CD4-positive, alpha-beta T cell (primary cell): Measurements from ENCODE around the gene FABP7. TPM values are rescaled to one million over a fixed set of nuclear protein-coding genes. Genes with fewer than 3 reads are reported as not detected.

ENCODE experiments used
- ATAC-seq: fragments of 200-7000 bp; cut with Tn5 transposase; one replicate; pipeline ENCODE4 v1.10.0; 2022; ENCODE audit warnings: mild to moderate bottlenecking; ENCODE audit not compliant: poor library complexity
- CTCF ChIA-PET: fragments of 350-600 bp; sonication (Branson Sonifier 250); formaldehyde crosslinking; loops from one replicate; lab custom pipeline; 2021; ENCODE audit warnings: antibody characterized with exemption, inconsistent platforms; lab: Charles Lee
- POLR2A ChIA-PET: fragments of 350-600 bp; sonication (Branson Sonifier 250); formaldehyde crosslinking; loops from one replicate; lab custom pipeline; 2021; ENCODE audit warnings: antibody characterized with exemption, inconsistent platforms; lab: Charles Lee
- DNase-seq, 14 experiments: peaks; one replicate each; pipeline ENCODE4 v3.0.0-alpha.2; 2013 to 2020; ENCODE audit warnings: mixed read lengths in 2 of 14
- H3K27ac ChIP-seq, 2 donors: one replicate each; pipeline versions ENCODE4 v1.5.1 to v1.7.0; 2013; ENCODE audit warnings: low read length in 2 of 2, low read depth in 1 of 2, mild to moderate bottlenecking in 1 of 2
- H3K27me3 ChIP-seq, 2 experiments: 1 replicate in 1 of 2; 2 replicates in 1 of 2; pipeline versions ENCODE4 v1.6.1 to v1.7.0; 2013; ENCODE audit warnings: low read length in 2 of 2, control low read depth in 1 of 2, mild to moderate bottlenecking in 1 of 2, moderate library complexity in 1 of 2; ENCODE audit not compliant: insufficient read depth in 2 of 2, control insufficient read depth in 1 of 2
- H3K36me3 ChIP-seq: one replicate; pipeline ENCODE4 v1.6.1; 2013; ENCODE audit warnings: low read length, control low read depth; ENCODE audit not compliant: insufficient read depth
- H3K4me1 ChIP-seq: one replicate; pipeline ENCODE4 v1.6.1; 2013; ENCODE audit warnings: low read length, control low read depth; ENCODE audit not compliant: insufficient read depth
- H3K4me3 ChIP-seq: one replicate; pipeline ENCODE4 v1.5.1; 2013; ENCODE audit warnings: mild to moderate bottlenecking, low read length, moderate library complexity
- H3K9me3 ChIP-seq, 2 experiments: 1 replicate in 1 of 2; 2 replicates in 1 of 2; pipeline versions ENCODE4 v1.6.1 to v1.7.0; 2013; ENCODE audit warnings: low read length in 2 of 2, mild to moderate bottlenecking in 2 of 2, control low read depth in 1 of 2, moderate library complexity in 1 of 2; ENCODE audit not compliant: control insufficient read depth in 1 of 2, insufficient read depth in 1 of 2
- H3K27ac Mint-ChIP-seq: one replicate; pipeline ENCODE4 v1.8.0; 2020; ENCODE audit warnings: mixed read lengths
- H3K27me3 Mint-ChIP-seq: one replicate; pipeline ENCODE4 v1.8.0; 2021; ENCODE audit warnings: mixed read lengths
- H3K36me3 Mint-ChIP-seq: one replicate; pipeline ENCODE4 v1.8.0; 2021; ENCODE audit warnings: low read depth, mixed read lengths
- H3K4me1 Mint-ChIP-seq: one replicate; pipeline ENCODE4 v1.8.0; 2021; ENCODE audit warnings: low read depth, mixed read lengths
- H3K4me3 Mint-ChIP-seq: one replicate; pipeline ENCODE4 v1.8.0; 2020; ENCODE audit warnings: mild to moderate bottlenecking, mixed read lengths
- H3K9me3 Mint-ChIP-seq: one replicate; pipeline ENCODE4 v1.8.0; 2020; ENCODE audit warnings: mixed read lengths
- intact Hi-C, 2 experiments: fragments of 100-400 bp; cut with DNase I in 1 of 2; cut with micrococcal nuclease in 1 of 2; formaldehyde crosslinking; loops; one replicate each; pipeline versions ENCODE4 v1.15.1 to v1.9.0; 2023 to 2025; cut with DNase I, micrococcal nuclease
- total RNA-seq, 174 experiments: library from RNA in 2 of 174; stranded (reverse) in 2 of 174; gene quantifications; one replicate each; pipeline ENCODE4 v1.2.3 and lab custom pipeline; 2021 to 2026
- TF ChIP-seq, protein P1 (sequence below): fragments of 200-600 bp; IDR thresholded peaks from one replicate; pipeline ENCODE4 v1.8.0; 2022; ENCODE audit warnings: antibody characterized with exemption, mild to moderate bottlenecking

Gene FABP7
- total RNA-seq, 2 experiments from 2014 or later: not detected

DNA sequence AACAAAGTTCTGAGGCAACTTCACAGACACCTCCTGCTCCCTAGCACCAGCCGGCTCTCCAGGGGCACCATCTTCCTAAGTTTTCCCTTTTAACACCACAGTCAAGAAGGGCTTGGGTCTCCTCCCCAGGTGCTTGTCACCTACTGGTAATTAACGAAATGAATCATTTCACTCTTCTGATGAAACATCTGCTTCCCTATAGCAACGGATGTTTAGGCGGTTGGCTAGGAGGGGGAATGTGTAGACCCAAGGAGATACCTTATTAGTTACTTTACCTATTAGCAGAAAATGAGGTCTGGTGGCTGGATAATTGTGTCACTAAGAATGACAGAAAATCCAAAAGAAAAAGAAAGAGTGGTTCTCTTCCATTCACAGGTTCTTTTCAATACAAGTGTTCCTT, 46.3 kb upstream of the FABP7 start:
- CTCF ChIA-PET: no interaction called here
- no peaks in the 10 kb centered on the region for H3K9me3 Mint-ChIP-seq
- no peak for ATAC-seq

DNA sequence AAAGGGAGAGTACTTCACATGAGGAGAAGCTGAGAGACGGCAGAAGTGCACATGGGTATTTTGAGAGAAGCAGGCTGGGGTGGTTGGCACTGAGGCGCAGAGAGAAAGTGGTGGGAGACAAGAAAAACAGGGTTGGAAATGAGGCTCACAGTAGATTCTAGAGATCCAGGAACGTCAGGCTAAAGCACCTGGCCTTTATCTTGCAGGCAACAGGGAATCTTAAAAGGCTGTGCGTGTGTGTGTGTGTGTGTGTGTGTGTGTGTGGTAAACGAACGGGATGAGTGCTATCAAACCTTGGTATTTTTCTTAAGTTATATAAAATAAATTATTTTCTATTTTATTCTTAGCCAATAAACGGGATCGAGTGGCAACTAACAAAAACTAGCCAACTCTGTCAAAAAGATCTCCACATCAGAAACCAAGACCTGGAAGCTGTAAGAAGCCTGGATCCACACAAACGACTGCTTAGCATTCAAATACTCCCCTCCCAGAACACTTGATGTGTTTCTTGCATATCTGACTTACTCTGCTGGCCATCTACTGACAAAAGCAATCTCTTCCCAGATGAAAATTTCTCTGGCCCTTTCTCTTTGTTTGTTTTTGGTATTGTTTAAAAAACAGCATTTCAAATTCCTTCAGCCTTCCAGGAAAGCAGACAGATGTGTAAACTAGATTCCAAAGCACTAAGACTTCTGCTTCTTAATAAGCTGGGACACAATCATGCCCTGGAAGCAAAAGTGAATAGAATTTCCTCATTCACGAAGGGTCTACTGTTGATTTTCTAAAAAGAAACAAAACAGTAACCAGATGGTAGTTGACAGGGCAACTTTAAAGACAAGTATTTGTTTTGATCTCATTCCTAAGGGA, 44.8 kb upstream of the FABP7 start:
- CTCF ChIA-PET: no interaction called here
- H3K4me3 Mint-ChIP-seq: no peak overlapping the region
- no peaks in the 10 kb centered on the region for H3K4me1 Mint-ChIP-seq
- H3K27ac Mint-ChIP-seq: no peak overlapping the region
- DNase-seq (no peak), ATAC-seq (no peak)
- no peaks in the 10 kb centered on the region for H3K27me3 Mint-ChIP-seq
- H3K36me3 ChIP-seq: no peaks in the 10 kb centered on the region
- no peaks in the 10 kb centered on the region for H3K9me3 Mint-ChIP-seq
- H3K36me3 Mint-ChIP-seq: no peaks in the 10 kb centered on the region
- no peak overlapping the region for H3K27ac ChIP-seq
- TF ChIP-seq, protein P1, sequence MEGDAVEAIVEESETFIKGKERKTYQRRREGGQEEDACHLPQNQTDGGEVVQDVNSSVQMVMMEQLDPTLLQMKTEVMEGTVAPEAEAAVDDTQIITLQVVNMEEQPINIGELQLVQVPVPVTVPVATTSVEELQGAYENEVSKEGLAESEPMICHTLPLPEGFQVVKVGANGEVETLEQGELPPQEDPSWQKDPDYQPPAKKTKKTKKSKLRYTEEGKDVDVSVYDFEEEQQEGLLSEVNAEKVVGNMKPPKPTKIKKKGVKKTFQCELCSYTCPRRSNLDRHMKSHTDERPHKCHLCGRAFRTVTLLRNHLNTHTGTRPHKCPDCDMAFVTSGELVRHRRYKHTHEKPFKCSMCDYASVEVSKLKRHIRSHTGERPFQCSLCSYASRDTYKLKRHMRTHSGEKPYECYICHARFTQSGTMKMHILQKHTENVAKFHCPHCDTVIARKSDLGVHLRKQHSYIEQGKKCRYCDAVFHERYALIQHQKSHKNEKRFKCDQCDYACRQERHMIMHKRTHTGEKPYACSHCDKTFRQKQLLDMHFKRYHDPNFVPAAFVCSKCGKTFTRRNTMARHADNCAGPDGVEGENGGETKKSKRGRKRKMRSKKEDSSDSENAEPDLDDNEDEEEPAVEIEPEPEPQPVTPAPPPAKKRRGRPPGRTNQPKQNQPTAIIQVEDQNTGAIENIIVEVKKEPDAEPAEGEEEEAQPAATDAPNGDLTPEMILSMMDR: no peak
- H3K27me3 ChIP-seq: no peaks in the 10 kb centered on the region
- POLR2A ChIA-PET: no interaction called here
- no peak overlapping the region for H3K4me3 ChIP-seq
- intact Hi-C loops: loop anchor here (5.0 kb wide), 1 partner anchor 583 kb away; no protein-coding TSS in a partner anchor
- H3K4me1 ChIP-seq: no peaks in the 10 kb centered on the region
- no peaks in the 10 kb centered on the region for H3K9me3 ChIP-seq

More for the DNA sequence above, 46.3 kb upstream of the FABP7 start:
- no peak overlapping the region for H3K27ac ChIP-seq
- Mint-ChIP-seq H3K27ac (no peak overlapping the region), H3K27me3 (no peaks in the 10 kb centered on the region), H3K4me3 (no peak overlapping the region), H3K4me1 (no peaks in the 10 kb centered on the region), H3K36me3 (no peaks in the 10 kb centered on the region)
- POLR2A ChIA-PET: no interaction called here
- H3K36me3 ChIP-seq: no peaks in the 10 kb centered on the region
- H3K4me1 ChIP-seq: no peaks in the 10 kb centered on the region
- TF ChIP-seq, protein P1: no peak
- H3K4me3 ChIP-seq: no peak overlapping the region
- no peak for DNase-seq
- H3K27me3 ChIP-seq: no peaks in the 10 kb centered on the region
- intact Hi-C loops: loop anchor here (5.0 kb wide), 1 partner anchor 584 kb away; no protein-coding TSS in a partner anchor
- no peaks in the 10 kb centered on the region for H3K9me3 ChIP-seq

DNA sequence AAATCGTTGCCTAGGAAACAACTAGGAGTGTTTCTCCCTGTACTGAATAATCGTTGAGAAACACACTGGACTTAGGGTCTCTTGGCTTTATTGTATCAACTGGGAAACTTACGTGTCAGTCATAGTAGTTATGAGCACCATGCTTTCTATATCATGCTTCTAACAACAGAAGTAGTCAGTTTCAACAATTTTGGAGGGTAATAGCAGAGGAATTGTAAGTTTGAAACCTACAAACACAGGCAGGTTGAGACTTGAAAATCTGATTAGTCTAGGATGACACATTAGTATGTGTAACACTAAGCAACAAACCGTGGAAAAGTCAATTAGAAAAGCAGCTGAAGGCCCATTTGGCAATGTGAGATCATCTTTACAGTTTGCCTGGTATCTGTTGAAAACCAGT, 43.9 kb upstream of the FABP7 start:
- no peaks in the 10 kb centered on the region for H3K9me3 Mint-ChIP-seq
- DNase-seq (no peak), ATAC-seq (no peak)
- ChIA-PET POLR2A (no interaction called here), CTCF (no interaction called here)
- no peak overlapping the region for H3K27ac ChIP-seq
- H3K27ac Mint-ChIP-seq: no peak overlapping the region
- TF ChIP-seq, protein P1: no peak
- H3K27me3 Mint-ChIP-seq: no peaks in the 10 kb centered on the region
- H3K4me3 Mint-ChIP-seq: no peak overlapping the region
- intact Hi-C loops: no loop called here
- H3K36me3 ChIP-seq: no peaks in the 10 kb centered on the region
- H3K4me1 Mint-ChIP-seq: no peaks in the 10 kb centered on the region
- no peaks in the 10 kb centered on the region for H3K36me3 Mint-ChIP-seq
- H3K4me1 ChIP-seq: no peaks in the 10 kb centered on the region
- no peaks in the 10 kb centered on the region for H3K27me3 ChIP-seq
- H3K9me3 ChIP-seq: no peaks in the 10 kb centered on the region
- no peak overlapping the region for H3K4me3 ChIP-seq
